AG04450 (cell line): Measurements from ENCODE around the gene MMP1. TPM values are rescaled to one million over a fixed set of nuclear protein-coding genes. Genes with fewer than 3 reads are reported as not detected.

Source experiments
- CTCF ChIA-PET: fragments of 300-600, 350-600 bp; formaldehyde crosslinking; extraction: SDS; loops from one replicate; lab custom pipeline; 2022; ENCODE audit warnings: antibody characterized with exemption, inconsistent platforms; lab: Charles Lee
- POLR2A ChIA-PET: fragments of 350-600 bp; formaldehyde crosslinking; extraction: SDS; loops from one replicate; lab custom pipeline; 2021; ENCODE audit warnings: antibody characterized with exemption, inconsistent platforms; lab: Yijun Ruan, JAX
- DNase-seq: peaks from one replicate; pipeline ENCODE4 v3.0.0-alpha.2; 2011; ENCODE audit warnings: low read depth, low spot score
- H3K27ac ChIP-seq: one replicate; pipeline ENCODE4 v1.5.1; 2012; ENCODE audit warnings: low read depth, low read length, control low read depth
- H3K27me3 ChIP-seq: one replicate; pipeline ENCODE4 v1.6.0; 2012; ENCODE audit warnings: low read length; ENCODE audit not compliant: control insufficient read depth, insufficient read depth
- H3K4me3 ChIP-seq: 2 replicates; pipeline ENCODE4 v1.5.1; 2011; ENCODE audit warnings: mild to moderate bottlenecking, low read depth, low read length, control low read depth
- H3K9me3 ChIP-seq: 2 replicates; pipeline ENCODE4 v1.5.1; 2012; ENCODE audit warnings: low read length; ENCODE audit not compliant: control insufficient read depth, insufficient read depth
- CTCF ChIP-seq: IDR thresholded peaks from 2 replicates; pipeline ENCODE4 v1.5.1; 2011; ENCODE audit warnings: low read depth, low read length, control low read depth, inconsistent platforms
- polyA plus RNA-seq: library from polyadenylated mRNA; depleted of rRNA; stranded (reverse); fragments of >200 nt; gene quantifications from 2 replicates; pipeline ENCODE4 v1.2.3, GENCODE V29; 2011

MMP1 gene
- polyA plus RNA-seq, 1 experiment, result 41.2 TPM

GRCh38 chr11:102783016-102783415 is 14.9 kb downstream of the MMP1 start:
- Histone ChIP-seq H3K4me3 (no peak overlapping the region), H3K27me3 (no peaks in the 10 kb centered on the region), H3K9me3 (no peaks in the 10 kb centered on the region), H3K27ac (no peak overlapping the region)
- ChIA-PET POLR2A (interaction anchor here (0.6 kb wide), 1 partner anchor 495 kb away, joined by 3 read pairs; no protein-coding TSS in a partner anchor), CTCF (interaction anchor here (0.6 to 1.8 kb wide), 5 partner anchors 14 to 308 kb away, joined by 3 to 5 read pairs (median 3); partner anchors contain the start of gene MMP1)
- TF ChIP-seq CTCF, result no peak
- DNase-seq, result no peak

DNA sequence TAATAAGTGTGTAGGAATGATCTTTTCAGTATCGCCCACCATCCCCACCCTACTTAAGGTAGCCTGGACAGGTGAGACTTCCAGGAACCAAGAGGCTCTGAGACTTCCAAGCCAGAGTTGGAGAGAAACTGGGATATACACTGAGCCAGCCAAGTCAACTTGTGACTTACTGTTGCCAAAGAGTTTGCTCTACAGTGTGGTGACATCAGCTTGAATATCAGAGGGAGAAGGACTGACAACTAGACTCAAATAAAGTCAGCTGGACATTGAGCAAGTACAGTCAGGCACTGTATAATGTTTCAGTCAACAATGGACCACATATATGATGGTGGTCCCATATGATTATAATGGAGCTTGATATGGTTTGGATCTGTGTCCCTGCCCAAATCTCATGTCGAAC is 16.3 kb downstream of the MMP1 start:
- no peak for DNase-seq
- Histone ChIP-seq H3K27ac (no peak overlapping the region), H3K4me3 (no peak overlapping the region), H3K27me3 (no peaks in the 10 kb centered on the region), H3K9me3 (no peaks in the 10 kb centered on the region)
- CTCF ChIA-PET, result interaction anchor here (0.6 to 2.3 kb wide), 4 partner anchors 10 to 21 kb away, joined by 3 to 7 read pairs (median 5); partner anchors contain the start of gene MMP1
- POLR2A ChIA-PET, result no interaction called here
- no peak for TF ChIP-seq CTCF

- no peak within 1 kb of the TSS for H3K27ac ChIP-seq
- no peaks in the 10 kb centered on the region for H3K27me3 ChIP-seq
- ChIA-PET CTCF (interaction anchor here (0.8 to 2.3 kb wide), 7 partner anchors 8 to 111 kb away, joined by 3 to 11 read pairs (median 5); no protein-coding TSS in a partner anchor), POLR2A (interaction anchor here (0.6 kb wide), 1 partner anchor 20 kb away, joined by 4 read pairs; no protein-coding TSS in a partner anchor)
- TF ChIP-seq CTCF, result peak; percentile 75
- H3K4me3 ChIP-seq, result no peak within 1 kb of the TSS
- H3K9me3 ChIP-seq, result no peaks in the 10 kb centered on the region
- DNase-seq, result peak; percentile 23
Observed at GRCh38 chr11:102780491-102780918, 17.5 kb downstream of the MMP1 start, which contains the start of gene MMP10. MMP10 (minus strand) TSS chr11:102780628; CDS start chr11:102780591, 37 bp downstream.

- H3K27ac ChIP-seq, result no peak overlapping the region
- ChIA-PET POLR2A (no interaction called here), CTCF (interaction anchor here (1.0 kb wide), 1 partner anchor 165 kb away, joined by 3 read pairs; no protein-coding TSS in a partner anchor)
- no peak for TF ChIP-seq CTCF
- no peaks in the 10 kb centered on the region for H3K9me3 ChIP-seq
- no peak overlapping the region for H3K4me3 ChIP-seq
- DNase-seq, result no peak
- H3K27me3 ChIP-seq, result no peaks in the 10 kb centered on the region
Observed at GRCh38 chr11:102776454-102776853, 21.5 kb downstream of the MMP1 start.

DNA sequence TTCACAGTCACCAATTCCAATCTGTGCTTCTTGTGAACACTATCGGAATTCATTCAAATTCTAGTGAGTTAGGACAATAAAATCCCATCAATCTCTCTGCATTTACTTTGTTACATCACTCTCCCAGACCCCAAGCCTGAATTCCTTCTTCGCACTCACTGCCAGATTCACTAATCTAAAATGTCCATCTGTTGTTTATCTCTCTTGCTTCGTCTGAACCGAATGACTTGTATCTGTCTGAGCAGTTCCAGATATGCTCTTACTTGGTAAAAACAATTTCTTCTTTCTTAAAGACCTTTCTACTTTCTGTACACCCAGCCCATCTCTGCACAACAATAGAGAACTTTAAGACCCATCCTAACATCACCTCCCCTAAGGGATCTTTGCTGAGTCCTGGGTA is 24.6 kb downstream of the MMP1 start:
- Histone ChIP-seq H3K27ac (no peak overlapping the region), H3K4me3 (no peak overlapping the region), H3K9me3 (no peaks in the 10 kb centered on the region), H3K27me3 (no peaks in the 10 kb centered on the region)
- no peak for TF ChIP-seq CTCF
- no peak for DNase-seq
- POLR2A ChIA-PET, result no interaction called here
- CTCF ChIA-PET, result no interaction called here
